ENCODE results near the gene CAMSAP3. TPM values are rescaled to one million over a fixed set of nuclear protein-coding genes. Genes with fewer than 3 reads are reported as not detected.

CAMSAP3 gene
- total RNA-seq, 6 experiments from 2014 or later = 21.8 to 31.9 (median 23.4) TPM

GRCh38 chr19:7663706-7664105 is 68.0 kb downstream of the CAMSAP3 start:
- Histone ChIP-seq H3K4me3 (no peak overlapping the region), H3K27me3 (no peaks in the 10 kb centered on the region), H3K27ac (no peak overlapping the region), H3K9me3 (no peaks in the 10 kb centered on the region), H3K36me3 (no peaks in the 10 kb centered on the region), H3K4me1 (no peaks in the 10 kb centered on the region)
- WGBS (ENCODE audit: insufficient coverage, low coverage, low lambda C conversion rate, missing lambda C conversion rate) = 79% methylated on average over 7 of the region's 7 CpGs
- DNase-seq (no peak), ATAC-seq (no peak)
- intact Hi-C loops (cut with DNase I) = no loop called here
- TF ChIP-seq POLR2A (IDR thresholded peaks at IDR 0.05) (no peak), CTCF (IDR thresholded peaks at IDR 0.05) (no peak)

- Histone ChIP-seq H3K27me3 (no peaks in the 10 kb centered on the region), H3K4me3 (no peak overlapping the region), H3K27ac (no peak overlapping the region), H3K9me3 (no peaks in the 10 kb centered on the region), H3K36me3 (no peaks in the 10 kb centered on the region), H3K4me1 (no peaks in the 10 kb centered on the region)
- intact Hi-C loops (cut with DNase I) = no loop called here
- ATAC-seq (no peak), DNase-seq (no peak)
- 55% methylated on average over 4 of the region's 4 CpGs for WGBS (ENCODE audit: insufficient coverage, low coverage, low lambda C conversion rate, missing lambda C conversion rate)
- TF ChIP-seq POLR2A (IDR thresholded peaks at IDR 0.05) (no peak), CTCF (IDR thresholded peaks at IDR 0.05) (no peak)
Measured at GRCh38 chr19:7665076-7665475, 69.4 kb downstream of the CAMSAP3 start.

Small RNA genes lying within 50 kb of the gene (microRNA-seq; reads per million reads assigned to microRNA genes)
- gene MIR6792 = 0 to 0.29 reads per million in 2 donors

Small RNA genes lying within 50 kb of the gene (small RNA-seq; reads per million reads assigned to genes)
- gene MIR6792 = 0 reads per million in 2 experiments

Other genes starting within 250 kb of the CAMSAP3 start
- gene ARHGEF18, start 246.9 kb upstream of the CAMSAP3 start, total RNA-seq = 10 to 100 TPM; 15.1 to 19.2 (median 17.7) TPM
- gene PEX11G, start 106.8 kb upstream of the CAMSAP3 start, total RNA-seq = 10 to 100 TPM in 2 of 6 experiments, 1 to 10 TPM in 4; 4.8 to 14.3 (median 9.4) TPM
- 10 to 100 TPM; 15.3 to 35.1 (median 24.8) TPM for gene ZNF358, start 79.8 kb upstream of the CAMSAP3 start, total RNA-seq
- gene MCOLN1, start 73.2 kb upstream of the CAMSAP3 start, total RNA-seq = 10 to 100 TPM in 5 of 6 experiments, 1 to 10 TPM in 1; 9.8 to 25.2 (median 17.7) TPM
- 10 to 100 TPM; 38.7 to 61.8 (median 46.5) TPM for gene PNPLA6, start 60.1 kb upstream of the CAMSAP3 start, total RNA-seq
- gene XAB2, start 33.7 kb downstream of the CAMSAP3 start, total RNA-seq = 10 to 100 TPM; 12.8 to 21.3 (median 17.8) TPM
- gene PET100, start 33.9 kb downstream of the CAMSAP3 start, total RNA-seq = 10 to 100 TPM in 4 of 6 experiments, 1 to 10 TPM in 2; 6.8 to 83.9 (median 56.5) TPM
- 1 to 10 TPM in 1 of 6 experiments, under 1 TPM in 2, not detected in 3; 0.90 to 1.5 (median 0.95) TPM for gene PCP2, start 37.9 kb downstream of the CAMSAP3 start, total RNA-seq
- 10 to 100 TPM; 27.5 to 45.7 (median 39.1) TPM for gene STXBP2, start 41.2 kb downstream of the CAMSAP3 start, total RNA-seq
- gene RETN, start 73.2 kb downstream of the CAMSAP3 start, total RNA-seq = 1 to 10 TPM in 1 of 6 experiments, under 1 TPM in 1, not detected in 4; 0.63 to 2.4 TPM
- gene MCEMP1, start 81.2 kb downstream of the CAMSAP3 start, total RNA-seq = under 1 TPM; 0.11 to 0.86 (median 0.34) TPM
- gene TRAPPC5, start 85.0 kb downstream of the CAMSAP3 start, total RNA-seq = 10 to 100 TPM; 41.7 to 66.5 (median 52.0) TPM
- gene FCER2, start 106.3 kb downstream of the CAMSAP3 start, total RNA-seq = under 1 TPM in 2 of 6 experiments, not detected in 4; 0.18 to 0.29 TPM
- gene CLEC4G, start 136.2 kb downstream of the CAMSAP3 start, total RNA-seq = 10 to 100 TPM; 25.7 to 59.0 (median 38.2) TPM
- gene CD209, start 151.7 kb downstream of the CAMSAP3 start, total RNA-seq = 1 to 10 TPM in 4 of 6 experiments, under 1 TPM in 2; 0.42 to 6.7 (median 2.8) TPM
- gene CLEC4M, start 167.4 kb downstream of the CAMSAP3 start, total RNA-seq = 10 to 100 TPM; 12.8 to 64.8 (median 20.8) TPM
- gene EVI5L, start 234.4 kb downstream of the CAMSAP3 start, total RNA-seq = 1 to 10 TPM; 3.7 to 6.3 (median 4.9) TPM